ENCODE results near the gene OSBPL10. TPM values are rescaled to one million over a fixed set of nuclear protein-coding genes. Genes with fewer than 3 reads are reported as not detected.

The OSBPL10 gene
- total and polyA plus RNA-seq, 8 donors, result 1.8 to 37.7 (median 5.9) TPM

GRCh38 chr3:31821118-31821517 lies 159.9 kb downstream of the OSBPL10 start:
- TF ChIP-seq CTCF (IDR thresholded peaks at IDR 0.05), result no peak
- no peak for TF ChIP-seq POLR2AphosphoS5 (IDR thresholded peaks at IDR 0.05)
- TF ChIP-seq POLR2A (IDR thresholded peaks at IDR 0.05), result no peak
- TF ChIP-seq EP300 (IDR thresholded peaks at IDR 0.05), result no peak
- no peaks in the 10 kb centered on the region for H3K4me1 ChIP-seq
- no peak for DNase-seq
- H3K36me3 ChIP-seq, result no peaks in the 10 kb centered on the region
- 81 to 90% (median 86%) methylated on average over 2 of the region's 2 CpGs for WGBS, 5 donors
- H3K27ac ChIP-seq, result no peak overlapping the region
- intact Hi-C loops (cut with DNase I; ENCODE audit: low total_unique reads), result no loop called here
- H3K4me3 ChIP-seq, result no peak overlapping the region
- no peaks in the 10 kb centered on the region for H3K27me3 ChIP-seq
- no peaks in the 10 kb centered on the region for H3K9me3 ChIP-seq

GRCh38 chr3:31819441-31819840 lies 161.6 kb downstream of the OSBPL10 start:
- no peak for DNase-seq
- no peaks in the 10 kb centered on the region for H3K36me3 ChIP-seq
- intact Hi-C loops (cut with DNase I; ENCODE audit: low total_unique reads), result no loop called here
- no peak overlapping the region for H3K4me3 ChIP-seq
- 92 to 97% (median 95%) methylated on average over 8 of the region's 8 CpGs for WGBS, 5 donors
- no peaks in the 10 kb centered on the region for H3K9me3 ChIP-seq
- H3K27ac ChIP-seq, result no peak overlapping the region
- H3K4me1 ChIP-seq, result no peaks in the 10 kb centered on the region
- no peaks in the 10 kb centered on the region for H3K27me3 ChIP-seq
- no peak for TF ChIP-seq POLR2AphosphoS5 (IDR thresholded peaks at IDR 0.05)
- TF ChIP-seq CTCF (IDR thresholded peaks at IDR 0.05), result no peak
- no peak for TF ChIP-seq POLR2A (IDR thresholded peaks at IDR 0.05)
- no peak for TF ChIP-seq EP300 (IDR thresholded peaks at IDR 0.05)

- no peaks in the 10 kb centered on the region for H3K36me3 ChIP-seq
- no peak overlapping the region for H3K4me3 ChIP-seq
- WGBS, 5 donors, result 67 to 86% (median 85%) methylated on average over 3 to 10 of the region's 10 CpGs
- intact Hi-C loops (cut with DNase I; ENCODE audit: low total_unique reads), result no loop called here
- no peaks in the 10 kb centered on the region for H3K27me3 ChIP-seq
- DNase-seq, result no peak
- no peak overlapping the region for H3K27ac ChIP-seq
- no peaks in the 10 kb centered on the region for H3K4me1 ChIP-seq
- TF ChIP-seq EP300 (IDR thresholded peaks at IDR 0.05) (no peak), POLR2A (IDR thresholded peaks at IDR 0.05) (no peak), POLR2AphosphoS5 (IDR thresholded peaks at IDR 0.05) (no peak), CTCF (IDR thresholded peaks at IDR 0.05) (no peak)
- no peaks in the 10 kb centered on the region for H3K9me3 ChIP-seq
Observed at GRCh38 chr3:31817411-31817966, 163.6 kb downstream of the OSBPL10 start.

GRCh38 chr3:31815631-31816440 lies 165.2 kb downstream of the OSBPL10 start:
- peak in 1 of 2 donors; percentile 16 for DNase-seq
- no peak overlapping the region for H3K27ac ChIP-seq
- 45 to 59% (median 47%) methylated on average over 10 to 11 of the region's 11 CpGs for WGBS, 5 donors
- H3K9me3 ChIP-seq, result no peaks in the 10 kb centered on the region
- intact Hi-C loops (cut with DNase I; ENCODE audit: low total_unique reads), result no loop called here
- no peaks in the 10 kb centered on the region for H3K4me1 ChIP-seq
- H3K27me3 ChIP-seq, result no peaks in the 10 kb centered on the region
- no peaks in the 10 kb centered on the region for H3K36me3 ChIP-seq
- H3K4me3 ChIP-seq, result no peak overlapping the region
- TF ChIP-seq CTCF (IDR thresholded peaks at IDR 0.05) (no peak), POLR2AphosphoS5 (IDR thresholded peaks at IDR 0.05) (no peak), POLR2A (IDR thresholded peaks at IDR 0.05) (no peak), EP300 (IDR thresholded peaks at IDR 0.05) (no peak)

Data from stomach (tissue), 9 donors.